HG03571 (cell line): ENCODE measurements around the gene NRP1.
"Not testable (repeated sequence)": the region's sequence is repeated elsewhere in the genome, so short reads cannot be mapped to it uniquely, and the experiment has no call there.

Experiments
- ATAC-seq: cut with Tn5 transposase; IDR thresholded peaks from one replicate; pipeline ENCODE4 v1.9.1; 2021; ENCODE audit not compliant: unreplicated experiment

NRP1 gene

DNA sequence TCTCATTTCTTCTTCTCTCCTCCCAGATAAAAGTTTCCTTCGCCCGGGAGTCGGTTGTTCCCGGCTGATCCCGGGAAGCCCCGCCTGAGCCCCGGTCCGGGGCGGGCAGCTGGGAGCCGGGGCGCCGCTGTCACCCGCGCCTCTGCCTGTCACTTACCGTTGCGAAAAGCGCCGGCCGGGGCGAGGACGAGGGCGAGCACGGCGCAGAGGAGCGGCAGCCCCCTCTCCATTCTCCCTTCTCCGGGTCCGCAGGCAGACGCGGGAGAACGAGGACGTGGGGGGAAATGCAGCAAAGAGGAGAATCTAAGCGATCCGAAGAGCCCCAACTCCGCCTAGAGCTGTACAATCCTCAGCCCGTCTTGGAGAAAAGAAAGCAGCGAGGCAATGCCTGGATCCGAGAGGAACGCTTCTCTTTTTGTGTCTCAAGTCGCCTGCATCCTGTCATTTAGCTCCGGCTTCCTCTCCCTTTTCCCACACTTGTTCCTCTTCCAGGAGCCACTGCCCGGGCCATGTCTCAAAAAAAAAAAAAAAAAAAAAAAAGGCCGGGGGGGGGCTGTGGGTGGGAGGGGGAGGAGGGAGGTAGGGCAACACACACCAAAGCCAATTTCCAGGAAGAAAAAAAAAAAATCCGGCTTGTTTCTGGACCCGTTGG lies at the start of gene NRP1:
NRP1 (minus strand) TSS at position 515 of the 652 bp plus-strand sequence; CDS start at position 230, 285 bp downstream.
- no peak for ATAC-seq

- ATAC-seq = not testable (repeated sequence)
These were observed 49.7 kb upstream of the NRP1 start for GRCh38 chr10:33384201-33384600.

DNA sequence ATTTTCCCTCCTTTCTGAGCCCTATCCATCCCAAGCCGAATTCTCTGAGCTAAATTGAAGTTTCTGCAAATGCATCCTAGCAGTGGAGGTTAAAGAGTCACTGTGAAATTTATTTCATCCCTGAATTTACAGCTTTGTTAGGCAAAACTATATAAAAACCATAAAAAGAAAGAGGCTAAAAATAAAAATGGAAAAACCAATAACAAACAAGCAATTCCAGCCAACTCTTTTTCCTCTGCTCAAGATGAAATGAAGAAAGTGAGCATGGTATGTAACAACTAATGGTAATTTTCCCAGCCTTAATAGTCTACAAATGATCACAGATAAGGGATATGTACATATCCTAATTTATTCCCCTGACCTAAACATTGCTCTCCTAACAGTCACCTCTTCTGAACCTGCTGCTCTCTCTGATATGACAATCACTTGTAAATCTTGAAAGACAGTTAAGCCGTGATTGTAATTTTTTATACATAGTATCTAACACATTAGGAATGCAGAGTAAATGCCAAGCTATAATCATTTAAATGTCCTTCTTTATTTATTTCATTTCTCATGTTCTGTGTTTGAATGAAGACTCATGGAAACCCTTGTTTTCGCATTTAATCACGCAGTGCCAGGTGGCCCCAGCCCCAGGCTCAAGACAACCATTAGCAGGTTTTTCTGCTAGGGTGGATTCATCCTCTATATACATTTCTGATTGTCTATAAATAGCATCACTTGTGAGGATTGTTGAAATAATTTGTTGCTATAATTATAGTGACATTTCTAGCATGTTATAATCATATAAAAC lies 48.6 kb upstream of the NRP1 start:
- no peak for ATAC-seq

GRCh38 chr10:33382216-33382600 lies 47.7 kb upstream of the NRP1 start:
- no peak for ATAC-seq

DNA sequence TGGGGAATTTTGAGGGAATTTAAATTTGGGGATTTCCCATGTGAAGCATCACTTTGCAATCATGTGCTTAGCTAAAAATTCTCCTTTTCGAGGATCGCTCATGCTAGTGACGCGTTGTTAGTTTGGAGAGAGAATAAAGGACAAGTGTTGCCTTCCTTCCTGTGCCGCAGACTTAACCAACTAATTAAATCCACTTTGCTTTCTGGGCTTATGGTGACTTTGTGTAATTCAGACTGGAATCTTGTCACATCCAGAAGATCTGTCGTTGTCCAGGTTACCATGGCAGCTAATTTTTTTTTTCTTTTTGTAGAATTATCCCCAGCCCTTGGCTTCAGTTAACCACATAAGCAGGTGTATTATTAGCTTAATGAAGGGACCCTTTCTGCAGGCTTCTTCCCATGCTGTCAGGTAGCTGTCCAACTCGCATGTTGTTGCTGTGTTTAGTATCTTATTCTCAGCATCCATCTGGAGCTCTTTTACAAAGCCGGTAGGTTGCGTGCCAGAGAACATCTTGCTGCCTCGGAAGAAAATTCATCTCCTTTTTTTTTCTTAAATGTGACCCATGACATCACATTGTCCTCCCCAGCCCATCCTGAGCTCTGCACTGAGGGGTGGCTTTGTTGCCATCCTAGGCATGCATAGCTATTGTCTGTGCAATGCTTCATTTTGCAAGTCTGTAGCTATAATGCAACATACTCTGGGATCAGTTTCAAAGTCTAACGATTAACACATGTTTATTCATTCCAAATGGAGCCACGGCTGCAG lies 47.2 kb upstream of the NRP1 start:
- no peak for ATAC-seq

- no peak for ATAC-seq
These were observed 43.2 kb upstream of the NRP1 start for GRCh38 chr10:33377658-33378025.

DNA sequence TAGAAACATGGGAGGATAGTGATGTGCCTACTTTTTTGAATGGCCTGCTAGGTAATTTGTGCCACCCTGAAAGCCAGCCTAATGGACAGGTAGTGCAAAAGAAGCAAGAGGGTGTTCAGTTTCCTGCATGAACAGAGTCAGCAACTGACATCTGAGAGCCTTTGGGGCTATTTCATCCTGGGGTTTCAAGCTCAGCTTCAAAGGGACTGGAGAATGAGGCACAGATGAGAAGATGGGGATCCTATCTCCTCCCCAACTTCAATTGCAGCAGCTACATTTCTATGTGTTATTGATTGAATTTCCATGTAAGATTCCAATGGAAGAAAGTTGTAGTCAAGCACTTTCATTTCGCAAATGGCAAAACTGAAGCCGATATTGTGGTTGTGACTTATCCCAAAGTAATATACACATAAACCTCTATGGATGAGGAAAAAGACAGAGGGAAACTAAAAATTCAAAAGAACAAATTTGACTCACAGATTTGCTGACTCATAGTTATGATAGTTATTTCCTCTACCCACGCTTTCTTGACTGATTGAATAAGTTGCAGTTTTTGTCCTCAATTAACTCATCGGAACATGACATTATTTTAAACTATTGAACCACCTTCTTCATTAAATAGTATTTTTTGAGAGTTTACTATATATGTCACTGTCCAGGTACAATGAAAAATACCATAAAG lies 42.6 kb upstream of the NRP1 start:
- no peak for ATAC-seq

DNA sequence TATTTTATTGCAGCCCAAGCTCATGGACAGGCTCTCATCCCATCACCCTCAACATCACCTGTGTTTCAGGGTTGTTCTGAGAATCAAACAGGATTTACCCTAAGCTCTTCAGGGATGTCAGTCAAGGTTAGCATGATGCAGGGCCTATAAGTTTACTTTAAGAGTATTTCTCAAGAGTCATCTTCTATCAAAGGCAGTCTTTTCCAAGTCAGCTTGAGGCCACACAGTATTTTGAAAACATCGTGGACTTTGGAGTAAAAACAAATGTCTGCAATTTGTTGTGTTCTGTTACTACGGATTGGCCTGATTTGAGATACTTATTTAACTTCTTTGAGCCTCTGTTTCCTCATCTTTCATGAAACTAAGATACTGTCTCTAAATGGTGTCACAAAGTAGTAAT lies 42.0 kb upstream of the NRP1 start:
- ATAC-seq = no peak

- no peak for ATAC-seq
These were observed 38.8 kb upstream of the NRP1 start for GRCh38 chr10:33373263-33373662.

DNA sequence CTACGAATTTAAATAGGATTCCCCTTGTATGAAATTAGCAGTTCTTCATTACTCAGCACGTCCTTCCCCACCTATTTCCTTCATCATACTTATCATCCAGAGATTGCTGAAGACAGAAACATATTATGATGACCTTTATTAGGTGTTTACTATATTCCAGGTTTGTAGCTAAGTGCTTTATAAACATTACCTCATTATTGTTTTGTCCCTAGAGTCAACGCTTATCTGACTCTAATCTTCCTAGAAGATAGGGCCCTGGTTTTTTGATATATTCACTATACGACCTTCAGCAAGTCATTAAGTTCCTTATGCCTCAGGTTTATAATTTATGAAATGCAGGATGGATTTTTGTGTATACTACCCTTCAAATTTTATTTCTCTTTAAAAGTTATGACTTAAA lies 36.8 kb upstream of the NRP1 start:
- ATAC-seq = no peak

GRCh38 chr10:33370434-33370930 lies 36.0 kb upstream of the NRP1 start:
- ATAC-seq = no peak

- no peak for ATAC-seq
These were observed 33.6 kb upstream of the NRP1 start for GRCh38 chr10:33368086-33368485.

DNA sequence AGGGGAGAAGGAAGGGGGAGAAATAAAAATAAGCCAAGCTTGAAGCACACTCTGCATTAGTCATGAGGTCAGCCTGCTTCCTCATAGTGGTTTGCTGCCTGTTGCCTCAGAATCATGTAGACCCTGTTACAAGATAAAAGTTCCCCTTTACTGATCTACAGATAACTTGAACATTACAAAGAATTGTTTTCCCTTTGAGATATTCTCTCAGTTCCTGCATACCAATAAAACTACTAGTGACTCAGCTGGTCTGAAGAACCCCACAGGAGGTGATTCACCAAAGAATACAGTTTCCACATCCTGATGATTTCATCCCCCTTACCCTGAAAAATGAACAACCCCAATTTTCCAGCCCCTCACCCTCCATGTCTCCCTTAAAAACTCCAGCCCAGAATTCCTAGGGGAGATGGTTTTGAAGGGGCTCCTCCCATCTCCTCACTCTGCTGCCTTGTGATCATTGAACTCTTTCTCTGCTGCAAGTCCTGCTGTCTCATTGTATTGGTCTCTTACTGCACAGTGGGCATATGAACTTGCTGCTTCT lies 31.5 kb upstream of the NRP1 start:
- ATAC-seq = no peak

- no peak for ATAC-seq
These were observed 30.8 kb upstream of the NRP1 start for GRCh38 chr10:33365301-33365700.

GRCh38 chr10:33363106-33363505 lies 28.6 kb upstream of the NRP1 start:
- no peak for ATAC-seq

GRCh38 chr10:33358016-33358415 lies 23.5 kb upstream of the NRP1 start:
- no peak for ATAC-seq

- no peak for ATAC-seq
These were observed 20.8 kb upstream of the NRP1 start for GRCh38 chr10:33355274-33355673.

DNA sequence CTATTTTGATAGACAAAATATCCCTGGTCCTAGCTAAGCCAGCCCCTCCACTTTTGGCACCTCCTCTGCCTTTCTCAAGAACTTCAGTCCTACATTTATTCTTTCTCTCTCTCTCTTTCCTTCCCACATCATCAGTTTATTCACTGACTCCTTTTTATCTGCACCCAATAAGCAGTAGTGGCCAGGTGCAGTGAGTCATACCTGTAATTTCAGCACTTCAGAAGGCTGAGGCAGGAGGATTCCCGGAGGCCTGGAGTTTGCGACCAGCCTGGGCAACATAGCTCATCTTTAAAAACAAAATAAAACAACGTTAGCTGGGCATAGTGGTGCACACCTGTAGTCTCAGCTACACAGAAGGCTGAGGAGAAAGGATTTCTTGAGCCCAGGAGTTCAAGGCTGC lies 19.4 kb upstream of the NRP1 start:
- ATAC-seq = no peak

DNA sequence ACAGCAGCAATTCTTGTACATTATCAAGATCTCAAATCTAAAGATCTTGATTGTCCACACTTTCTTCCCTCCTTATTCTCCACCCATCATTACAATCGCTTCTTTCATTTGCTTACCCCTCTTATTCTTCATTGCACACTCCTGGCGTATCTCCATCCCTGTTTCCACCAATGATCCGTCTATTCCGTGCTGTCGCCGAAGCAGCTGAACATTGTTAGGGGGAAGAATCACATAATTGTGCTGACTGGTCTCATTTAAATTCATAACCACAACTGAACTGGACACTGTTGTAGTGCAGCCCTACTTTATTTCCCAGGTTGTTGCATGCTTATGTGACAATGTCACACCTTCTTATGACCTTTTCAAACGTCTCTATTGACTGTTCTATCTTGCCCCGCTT lies 18.9 kb upstream of the NRP1 start:
- ATAC-seq = no peak

- ATAC-seq = no peak
These were observed 18.1 kb upstream of the NRP1 start for GRCh38 chr10:33352615-33353014.

DNA sequence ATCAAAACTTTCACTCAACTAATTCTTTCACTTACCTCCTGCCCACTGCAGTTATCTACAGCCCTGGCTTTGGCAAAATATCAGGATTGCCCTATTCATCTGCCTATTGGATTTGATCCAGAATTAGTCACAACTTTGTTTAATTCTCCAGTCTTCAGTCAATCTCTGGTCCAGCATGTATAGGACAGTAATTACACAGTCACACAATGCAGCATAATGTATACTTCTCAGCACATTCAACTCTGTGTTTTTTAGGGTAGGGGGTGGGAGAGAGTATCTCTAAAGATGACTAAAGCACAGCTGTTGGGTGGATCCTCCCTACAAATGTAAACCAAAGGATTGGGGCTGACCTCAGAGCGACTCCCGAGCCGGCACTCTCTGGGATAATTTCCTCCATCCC lies 17.7 kb upstream of the NRP1 start:
- no peak for ATAC-seq
